GM21825 (cell line): ENCODE results near the gene PIPOX.

Experiments
- ATAC-seq: cut with Tn5 transposase; IDR thresholded peaks from one replicate; pipeline ENCODE4 v1.9.1; 2021; ENCODE audit warnings: mild to moderate bottlenecking, moderate library complexity; ENCODE audit not compliant: unreplicated experiment

PIPOX gene

GRCh38 chr17:29093090-29093871 lies 50.3 kb downstream of the PIPOX start:
- no peak for ATAC-seq

GRCh38 chr17:29094101-29094708 lies 51.3 kb downstream of the PIPOX start:
- no peak for ATAC-seq

DNA sequence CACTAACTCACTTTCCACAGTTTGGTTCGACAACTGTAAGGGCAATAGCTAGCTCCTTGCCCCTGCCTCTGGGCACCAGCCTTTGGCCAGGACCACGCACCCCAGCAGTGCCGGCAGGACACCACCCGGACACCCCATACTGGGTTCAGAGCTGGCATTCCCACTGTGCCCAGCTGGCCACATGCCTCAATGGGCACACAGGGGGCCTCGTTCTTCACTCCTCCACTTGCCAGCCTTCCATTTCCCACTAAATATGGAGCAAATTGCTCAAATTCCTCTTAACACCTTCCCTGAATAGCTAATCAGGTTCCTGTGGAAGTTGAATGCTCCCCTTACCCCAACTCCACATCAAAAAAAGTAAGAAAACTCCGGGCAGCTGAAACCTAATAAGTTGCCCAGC lies 52.5 kb downstream of the PIPOX start:
- ATAC-seq: no peak

- ATAC-seq: no peak
Observed at GRCh38 chr17:29096094-29096493, 53.2 kb downstream of the PIPOX start.

DNA sequence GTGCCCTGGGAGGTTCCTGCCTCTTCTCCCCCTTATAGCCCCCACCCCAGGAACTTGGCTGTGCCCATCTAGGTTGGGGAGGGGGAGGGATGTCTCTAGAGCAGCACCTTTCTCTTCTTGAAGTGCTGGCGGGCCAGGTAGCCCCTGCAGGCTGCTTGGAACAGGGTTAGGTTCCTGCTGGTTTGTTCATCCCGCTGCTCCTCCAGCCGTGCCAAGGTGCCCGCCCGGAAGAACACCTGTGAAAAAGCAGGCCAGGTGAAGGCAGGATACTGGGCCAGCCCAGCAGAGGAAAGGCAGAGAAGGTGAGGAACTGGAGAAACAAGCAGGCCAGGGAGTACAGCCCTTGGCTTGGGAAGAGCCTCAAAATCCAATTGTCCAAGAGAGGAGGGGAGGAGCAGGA lies 56.6 kb downstream of the PIPOX start:
- ATAC-seq: no peak

DNA sequence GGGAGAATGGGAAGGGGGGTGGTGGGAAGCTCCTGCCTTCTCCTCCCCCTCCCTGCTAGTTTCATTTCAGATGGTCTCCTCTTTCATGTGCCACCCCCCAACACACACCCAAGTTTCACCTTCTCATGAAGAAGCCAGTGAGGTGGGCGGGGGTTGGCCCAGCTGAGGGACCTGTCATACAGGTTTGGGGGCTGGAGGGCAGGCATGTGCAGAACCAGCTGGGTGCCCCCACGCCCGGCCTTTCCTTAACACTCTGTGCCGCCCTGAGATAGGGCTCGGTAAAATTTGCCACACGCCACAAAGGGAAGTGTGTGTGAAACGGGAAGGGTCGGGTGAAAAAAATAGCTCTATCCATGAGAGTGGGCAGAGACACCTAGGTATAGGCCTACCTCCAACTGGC lies 57.4 kb downstream of the PIPOX start:
- ATAC-seq: no peak

GRCh38 chr17:29102046-29102445 lies 59.1 kb downstream of the PIPOX start:
- ATAC-seq: no peak

DNA sequence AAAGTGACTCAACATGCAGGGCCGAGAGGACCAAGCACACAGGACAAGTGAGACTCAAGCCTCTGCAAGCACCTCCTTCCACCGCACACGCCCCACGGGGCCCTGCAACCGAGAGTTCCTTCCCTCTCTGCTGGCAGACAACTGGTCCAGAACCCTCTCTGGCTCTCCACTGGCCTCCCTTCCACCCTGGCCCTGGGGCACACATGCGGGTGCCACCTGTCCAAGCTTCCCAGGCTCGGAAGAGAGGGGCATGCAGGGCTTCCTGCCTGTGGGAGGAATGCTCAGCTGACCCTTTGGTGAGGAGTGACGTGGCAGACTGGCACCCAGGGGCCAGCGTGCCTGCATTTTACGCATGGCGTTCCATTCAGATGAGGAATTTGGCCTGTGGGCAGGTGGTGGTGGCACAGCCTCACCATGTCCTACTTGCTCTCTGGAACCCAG lies 59.8 kb downstream of the PIPOX start:
- ATAC-seq: no peak

DNA sequence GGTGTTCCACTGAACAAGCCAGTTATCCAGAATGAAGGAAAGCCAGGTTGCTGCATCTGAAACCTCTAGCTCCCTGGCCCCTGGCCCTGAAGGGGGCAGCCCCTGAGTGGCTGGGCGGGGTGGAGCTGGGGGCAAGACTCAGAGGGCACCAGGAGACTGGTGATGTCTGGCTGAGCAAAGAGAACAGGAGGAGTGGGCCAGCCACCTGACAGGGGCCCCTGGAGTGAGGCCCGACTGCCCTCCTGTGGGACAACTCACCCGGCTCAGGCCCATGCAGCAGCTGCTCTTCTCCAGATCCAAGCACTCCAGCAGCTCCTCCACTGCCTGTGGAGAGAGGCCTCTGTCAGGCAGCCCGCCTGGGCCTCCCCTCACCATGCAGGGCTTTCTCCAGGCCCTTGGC lies 60.4 kb downstream of the PIPOX start:
- no peak for ATAC-seq
